Activated naive CD4-positive, alpha-beta T cell treated with anti-CD3 and anti-CD28 coated beads, Interleukin-2, amount 50 U/mL, for 24 hours (primary cell): ENCODE data around the gene CORO1A.
"Not testable (repeated sequence)": the region's sequence is repeated elsewhere in the genome, so short reads cannot be mapped to it uniquely, and the experiment has no call there.

Source experiments
- H3K27ac Mint-ChIP-seq: one replicate; pipeline ENCODE4 v1.8.0; 2021; ENCODE audit warnings: mild to moderate bottlenecking, mixed read lengths
- H3K27me3 Mint-ChIP-seq: one replicate; pipeline ENCODE4 v1.8.0; 2021; ENCODE audit warnings: mixed read lengths
- H3K36me3 Mint-ChIP-seq: one replicate; pipeline ENCODE4 v1.8.0; 2021; ENCODE audit warnings: mixed read lengths
- H3K4me1 Mint-ChIP-seq: one replicate; pipeline ENCODE4 v1.8.0; 2021; ENCODE audit warnings: mixed read lengths
- H3K4me3 Mint-ChIP-seq: one replicate; pipeline ENCODE4 v1.8.0; 2021; ENCODE audit warnings: mild to moderate bottlenecking, mixed read lengths
- H3K9me3 Mint-ChIP-seq: one replicate; pipeline ENCODE4 v1.8.0; 2021; ENCODE audit warnings: mixed read lengths

The CORO1A gene

GRCh38 chr16:30155188-30155587 lies 28.2 kb upstream of the CORO1A start:
- H3K4me1 Mint-ChIP-seq = no peaks in the 10 kb centered on the region
- H3K27me3 Mint-ChIP-seq = no peaks in the 10 kb centered on the region
- no peak overlapping the region for H3K27ac Mint-ChIP-seq
- no peaks in the 10 kb centered on the region for H3K36me3 Mint-ChIP-seq
- H3K4me3 Mint-ChIP-seq = no peak overlapping the region
- no peaks in the 10 kb centered on the region for H3K9me3 Mint-ChIP-seq

- H3K9me3 Mint-ChIP-seq = no peaks in the 10 kb centered on the region
- H3K27me3 Mint-ChIP-seq = no peaks in the 10 kb centered on the region
- no peaks in the 10 kb centered on the region for H3K36me3 Mint-ChIP-seq
- H3K27ac Mint-ChIP-seq = no peak overlapping the region
- H3K4me3 Mint-ChIP-seq = no peak overlapping the region
- H3K4me1 Mint-ChIP-seq = no peaks in the 10 kb centered on the region
Observed at GRCh38 chr16:30157214-30157613, 26.2 kb upstream of the CORO1A start.

- Mint-ChIP-seq H3K9me3 (no peaks in the 10 kb centered on the region), H3K27ac (no peak overlapping the region), H3K4me3 (no peak overlapping the region), H3K27me3 (no peaks in the 10 kb centered on the region), H3K4me1 (peaks cover 37% of the 10 kb centered on the region), H3K36me3 (no peaks in the 10 kb centered on the region)
Observed at GRCh38 chr16:30163538-30163937, 19.9 kb upstream of the CORO1A start.

- Mint-ChIP-seq H3K27ac (peak overlapping the region; percentile 88), H3K36me3 (no peaks in the 10 kb centered on the region), H3K27me3 (no peaks in the 10 kb centered on the region), H3K9me3 (no peaks in the 10 kb centered on the region), H3K4me3 (peak overlapping the region; percentile 8), H3K4me1 (peaks cover 37% of the 10 kb centered on the region)
Observed at GRCh38 chr16:30166202-30166902, 17.1 kb upstream of the CORO1A start.

GRCh38 chr16:30168746-30169145 lies 14.7 kb upstream of the CORO1A start:
- H3K36me3 Mint-ChIP-seq, H3K27ac Mint-ChIP-seq, H3K27me3 Mint-ChIP-seq, H3K9me3 Mint-ChIP-seq, H3K4me3 Mint-ChIP-seq: not testable (repeated sequence)
- peaks cover 33% of the 10 kb centered on the region for H3K4me1 Mint-ChIP-seq

- not testable (repeated sequence) for H3K27ac Mint-ChIP-seq, H3K36me3 Mint-ChIP-seq, H3K27me3 Mint-ChIP-seq, H3K4me3 Mint-ChIP-seq, H3K9me3 Mint-ChIP-seq
- peaks cover 32% of the 10 kb centered on the region for H3K4me1 Mint-ChIP-seq
Observed at GRCh38 chr16:30169416-30169815, 14.0 kb upstream of the CORO1A start.

GRCh38 chr16:30170145-30170544 lies 13.3 kb upstream of the CORO1A start:
- H3K27me3 Mint-ChIP-seq, H3K36me3 Mint-ChIP-seq, H3K4me3 Mint-ChIP-seq, H3K27ac Mint-ChIP-seq, H3K9me3 Mint-ChIP-seq: not testable (repeated sequence)
- peaks cover 24% of the 10 kb centered on the region for H3K4me1 Mint-ChIP-seq

- Mint-ChIP-seq H3K36me3 (no peaks in the 10 kb centered on the region), H3K4me1 (peaks cover 3% of the 10 kb centered on the region), H3K27ac (no peak overlapping the region), H3K4me3 (no peak overlapping the region), H3K9me3 (no peaks in the 10 kb centered on the region), H3K27me3 (no peaks in the 10 kb centered on the region)
Observed at GRCh38 chr16:30173054-30173453, 10.3 kb upstream of the CORO1A start.

GRCh38 chr16:30176876-30177275 lies 6.5 kb upstream of the CORO1A start:
- H3K27ac Mint-ChIP-seq, H3K4me1 Mint-ChIP-seq, H3K9me3 Mint-ChIP-seq, H3K4me3 Mint-ChIP-seq, H3K27me3 Mint-ChIP-seq, H3K36me3 Mint-ChIP-seq: not testable (repeated sequence)

GRCh38 chr16:30179195-30179594 lies 4.2 kb upstream of the CORO1A start:
- Mint-ChIP-seq H3K27ac (no peak overlapping the region), H3K4me1 (peaks cover 13% of the 10 kb centered on the region), H3K9me3 (no peaks in the 10 kb centered on the region), H3K4me3 (no peak overlapping the region), H3K27me3 (no peaks in the 10 kb centered on the region), H3K36me3 (no peaks in the 10 kb centered on the region)

GRCh38 chr16:30179931-30180330 lies 3.5 kb upstream of the CORO1A start:
- Mint-ChIP-seq H3K4me1 (peaks cover 13% of the 10 kb centered on the region), H3K4me3 (no peak overlapping the region), H3K27ac (no peak overlapping the region), H3K27me3 (no peaks in the 10 kb centered on the region), H3K9me3 (no peaks in the 10 kb centered on the region), H3K36me3 (peaks cover 3% of the 10 kb centered on the region)

GRCh38 chr16:30180741-30181140 lies 2.7 kb upstream of the CORO1A start:
- no peaks in the 10 kb centered on the region for H3K27me3 Mint-ChIP-seq
- no peak overlapping the region for H3K27ac Mint-ChIP-seq
- peaks cover 13% of the 10 kb centered on the region for H3K4me1 Mint-ChIP-seq
- H3K4me3 Mint-ChIP-seq = no peak overlapping the region
- H3K36me3 Mint-ChIP-seq = peaks cover 3% of the 10 kb centered on the region
- no peaks in the 10 kb centered on the region for H3K9me3 Mint-ChIP-seq

GRCh38 chr16:30184096-30184890 lies 891 bp downstream of the CORO1A start:
- H3K27me3 Mint-ChIP-seq = no peaks in the 10 kb centered on the region
- no peaks in the 10 kb centered on the region for H3K9me3 Mint-ChIP-seq
- H3K36me3 Mint-ChIP-seq = peaks cover 12% of the 10 kb centered on the region
- H3K27ac Mint-ChIP-seq = peak overlapping the region; percentile 97
- peak overlapping the region; percentile 96 for H3K4me3 Mint-ChIP-seq
- H3K4me1 Mint-ChIP-seq = peaks cover 29% of the 10 kb centered on the region

- no peaks in the 10 kb centered on the region for H3K27me3 Mint-ChIP-seq
- peak overlapping the region; percentile 96 for H3K4me3 Mint-ChIP-seq
- H3K36me3 Mint-ChIP-seq = peaks cover 12% of the 10 kb centered on the region
- peaks cover 29% of the 10 kb centered on the region for H3K4me1 Mint-ChIP-seq
- peak overlapping the region; percentile 97 for H3K27ac Mint-ChIP-seq
- H3K9me3 Mint-ChIP-seq = no peaks in the 10 kb centered on the region
Observed at GRCh38 chr16:30184891-30185682, 1.7 kb downstream of the CORO1A start.

GRCh38 chr16:30185683-30186421 lies 2.5 kb downstream of the CORO1A start:
- H3K9me3 Mint-ChIP-seq = no peaks in the 10 kb centered on the region
- peaks cover 12% of the 10 kb centered on the region for H3K36me3 Mint-ChIP-seq
- peak overlapping the region; percentile 96 for H3K4me3 Mint-ChIP-seq
- H3K27ac Mint-ChIP-seq = peak overlapping the region; percentile 97
- peaks cover 27% of the 10 kb centered on the region for H3K4me1 Mint-ChIP-seq
- H3K27me3 Mint-ChIP-seq = no peaks in the 10 kb centered on the region
